Measurements from ENCODE around the gene DAB2IP. TPM values are rescaled to one million over a fixed set of nuclear protein-coding genes. Genes with fewer than 3 reads are reported as not detected.

The DAB2IP gene
- total RNA-seq, 1 experiment from 2014 or later = 31.0 TPM

DNA sequence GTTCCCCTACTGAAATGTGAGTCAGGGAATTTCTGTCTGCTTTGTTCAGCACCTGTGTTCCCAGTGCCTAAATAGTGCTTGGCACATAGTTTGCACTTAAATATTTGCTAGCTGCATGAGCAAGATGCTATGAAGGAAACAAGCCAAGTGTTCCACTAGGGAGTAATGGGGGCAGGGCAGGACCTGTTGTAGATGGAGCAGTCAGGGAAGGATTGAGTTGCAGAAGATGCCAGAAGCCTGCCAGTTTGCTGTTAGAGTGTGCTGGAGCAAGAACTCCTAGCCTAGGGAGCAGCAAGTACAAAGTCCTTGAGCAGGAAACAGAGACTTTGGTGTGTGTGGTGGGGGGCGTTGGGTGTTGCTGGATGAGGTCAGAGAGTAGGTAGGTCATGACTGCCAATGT is 87.5 kb downstream of the DAB2IP start:
- H3K4me3 ChIP-seq (replicated peaks in 1 of 2; ENCODE audit: low read depth in 1 of 2, low read length in 2 of 2) = no peak overlapping the region
- no peak overlapping the region for H3K9ac ChIP-seq (ENCODE audit: low read length)

DNA sequence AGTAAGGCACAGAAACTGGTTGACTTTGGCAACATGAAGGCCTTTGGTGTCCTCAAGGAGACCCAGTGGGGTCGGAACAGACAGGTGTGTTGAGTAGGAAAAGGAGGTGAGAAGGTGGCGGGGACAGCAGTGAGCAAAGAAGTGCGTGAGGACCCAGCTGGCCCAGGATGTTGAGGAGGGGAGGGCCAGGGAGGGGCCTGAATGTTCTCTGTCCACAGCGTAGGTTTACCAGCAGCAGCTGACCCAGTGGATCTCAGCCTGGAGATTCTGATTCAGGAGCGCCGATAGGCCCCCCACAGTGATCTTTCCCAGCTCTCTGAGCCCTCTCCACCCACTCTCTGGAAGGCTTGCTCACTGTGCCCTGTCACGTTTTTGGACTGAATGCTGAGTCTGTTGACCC is 88.5 kb downstream of the DAB2IP start:
- ChIA-PET RAD21 (ENCODE audit: low non-redundant PET in 1 of 2, low total read pairs in 2 of 2, uncharacterized antibody in 2 of 2, unreplicated experiment in 2 of 2) (no interaction called here), CTCF (no interaction called here), POLR2A (no interaction called here)
- intact Hi-C loops (cut with micrococcal nuclease) = loop anchor here (5.0 kb wide), 3 partner anchors 53 to 252 kb away; no protein-coding TSS in a partner anchor
- no peak for DNase-seq (ENCODE audit: low read depth, low spot score)
- Histone ChIP-seq H3K4me3 (replicated peaks in 1 of 2; ENCODE audit: low read depth in 1 of 2, low read length in 2 of 2) (no peak overlapping the region), H3K4me2 (ENCODE audit: low read length) (no peak overlapping the region), H3K27ac (ENCODE audit: low read depth, low read length) (no peak overlapping the region), H3K9ac (ENCODE audit: low read length) (no peak overlapping the region), H4K20me1 (ENCODE audit: insufficient read depth) (no peaks in the 10 kb centered on the region), H3K9me3 (ENCODE audit: control insufficient read depth in 1 of 2, insufficient read depth in 1 of 2, low read depth in 1 of 2, low read length in 2 of 2) (no peaks in the 10 kb centered on the region), H3K9me2 (ENCODE audit: insufficient read depth) (no peaks in the 10 kb centered on the region), H3K27me3 (ENCODE audit: insufficient read depth, low read length) (no peaks in the 10 kb centered on the region), H3K79me2 (ENCODE audit: insufficient read depth, low read length) (peaks cover 22% of the 10 kb centered on the region; the same call in 1 of the 2 replicates), H3K4me1 (ENCODE audit: control insufficient read depth in 1 of 2, insufficient read depth in 2 of 2, low read length in 2 of 2) (peaks cover 60 to 72% of the 10 kb centered on the region in 2 experiments), H2AFZ (ENCODE audit: low read depth, low read length, poor library complexity, severe bottlenecking) (no peak overlapping the region), H3K36me3 (ENCODE audit: control insufficient read depth in 1 of 2, insufficient read depth in 2 of 2, low read length in 2 of 2) (no peaks in the 10 kb centered on the region)
- no peak for ATAC-seq
- no TSS peak for BruUV-seq (replicated peaks)
- no peak for TF ChIP-seq FOSL1 (IDR thresholded peaks at IDR 0.05; ENCODE audit: low read depth)
- no peak for TF ChIP-seq SRF (IDR thresholded peaks at IDR 0.05; ENCODE audit: low read depth)
- TF ChIP-seq, protein P1, sequence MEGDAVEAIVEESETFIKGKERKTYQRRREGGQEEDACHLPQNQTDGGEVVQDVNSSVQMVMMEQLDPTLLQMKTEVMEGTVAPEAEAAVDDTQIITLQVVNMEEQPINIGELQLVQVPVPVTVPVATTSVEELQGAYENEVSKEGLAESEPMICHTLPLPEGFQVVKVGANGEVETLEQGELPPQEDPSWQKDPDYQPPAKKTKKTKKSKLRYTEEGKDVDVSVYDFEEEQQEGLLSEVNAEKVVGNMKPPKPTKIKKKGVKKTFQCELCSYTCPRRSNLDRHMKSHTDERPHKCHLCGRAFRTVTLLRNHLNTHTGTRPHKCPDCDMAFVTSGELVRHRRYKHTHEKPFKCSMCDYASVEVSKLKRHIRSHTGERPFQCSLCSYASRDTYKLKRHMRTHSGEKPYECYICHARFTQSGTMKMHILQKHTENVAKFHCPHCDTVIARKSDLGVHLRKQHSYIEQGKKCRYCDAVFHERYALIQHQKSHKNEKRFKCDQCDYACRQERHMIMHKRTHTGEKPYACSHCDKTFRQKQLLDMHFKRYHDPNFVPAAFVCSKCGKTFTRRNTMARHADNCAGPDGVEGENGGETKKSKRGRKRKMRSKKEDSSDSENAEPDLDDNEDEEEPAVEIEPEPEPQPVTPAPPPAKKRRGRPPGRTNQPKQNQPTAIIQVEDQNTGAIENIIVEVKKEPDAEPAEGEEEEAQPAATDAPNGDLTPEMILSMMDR (IDR thresholded peaks at IDR 0.05 in 2 of 3, conservative IDR thresholded peaks at IDR 0.05 in 1 of 3; ENCODE audit: borderline replicate concordance in 1 of 3, insufficient read depth in 1 of 3, low read depth in 2 of 3, low read length in 2 of 3) = no peak
- TF ChIP-seq CEBPB (IDR thresholded peaks at IDR 0.05; ENCODE audit: low read depth) = no peak
- TF ChIP-seq SIN3A (IDR thresholded peaks at IDR 0.05; ENCODE audit: low read depth) = no peak
- TF ChIP-seq SP1 (IDR thresholded peaks at IDR 0.05; ENCODE audit: low read depth) = no peak
- TF ChIP-seq TCF7L2 (IDR thresholded peaks at IDR 0.05; ENCODE audit: borderline replicate concordance, extremely low read depth, insufficient read depth, insufficient read length) = no peak
- TF ChIP-seq, protein P2, sequence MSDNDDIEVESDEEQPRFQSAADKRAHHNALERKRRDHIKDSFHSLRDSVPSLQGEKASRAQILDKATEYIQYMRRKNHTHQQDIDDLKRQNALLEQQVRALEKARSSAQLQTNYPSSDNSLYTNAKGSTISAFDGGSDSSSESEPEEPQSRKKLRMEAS (IDR thresholded peaks at IDR 0.05) = no peak
- TF ChIP-seq ZNF274 (IDR thresholded peaks at IDR 0.05; ENCODE audit: low read depth, low read length) = no peak
- TF ChIP-seq, protein P3, sequence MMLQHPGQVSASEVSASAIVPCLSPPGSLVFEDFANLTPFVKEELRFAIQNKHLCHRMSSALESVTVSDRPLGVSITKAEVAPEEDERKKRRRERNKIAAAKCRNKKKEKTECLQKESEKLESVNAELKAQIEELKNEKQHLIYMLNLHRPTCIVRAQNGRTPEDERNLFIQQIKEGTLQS (IDR thresholded peaks at IDR 0.05) = no peak
- TF ChIP-seq POLR2A (IDR thresholded peaks at IDR 0.05; ENCODE audit: borderline replicate concordance, extremely low read depth, insufficient read depth, insufficient read length) = no peak
- TF ChIP-seq JUND (IDR thresholded peaks at IDR 0.05) = no peak
- TF ChIP-seq YY1 (IDR thresholded peaks at IDR 0.05; ENCODE audit: extremely low read depth, insufficient replicate concordance, low read depth, low read length) = no peak
- no peak for TF ChIP-seq POLR2AphosphoS5 (IDR thresholded peaks at IDR 0.05; ENCODE audit: low read depth, low read length)
- no peak for TF ChIP-seq RAD21 (IDR thresholded peaks at IDR 0.05; ENCODE audit: low read depth)
- no peak for TF ChIP-seq EZH2 (IDR thresholded peaks at IDR 0.05)

More for the DNA sequence above, 87.5 kb downstream of the DAB2IP start:
- no peaks in the 10 kb centered on the region for H3K9me2 ChIP-seq (ENCODE audit: insufficient read depth)
- no peak overlapping the region for H2AFZ ChIP-seq (ENCODE audit: low read depth, low read length, poor library complexity, severe bottlenecking)
- ChIA-PET CTCF (no interaction called here), RAD21 (ENCODE audit: low non-redundant PET in 1 of 2, low total read pairs in 2 of 2, uncharacterized antibody in 2 of 2, unreplicated experiment in 2 of 2) (no interaction called here), POLR2A (no interaction called here)
- peaks cover 17% of the 10 kb centered on the region; the same call in 1 of the 2 replicates for H3K79me2 ChIP-seq (ENCODE audit: insufficient read depth, low read length)
- H4K20me1 ChIP-seq (ENCODE audit: insufficient read depth) = no peaks in the 10 kb centered on the region
- ATAC-seq (no peak), DNase-seq (ENCODE audit: low read depth, low spot score) (no peak)
- peaks cover 57 to 70% of the 10 kb centered on the region in 2 experiments for H3K4me1 ChIP-seq (ENCODE audit: control insufficient read depth in 1 of 2, insufficient read depth in 2 of 2, low read length in 2 of 2)
- no TSS peak for BruUV-seq (replicated peaks)
- no peak overlapping the region for H3K27ac ChIP-seq (ENCODE audit: low read depth, low read length)
- H3K9me3 ChIP-seq (ENCODE audit: control insufficient read depth in 1 of 2, insufficient read depth in 1 of 2, low read depth in 1 of 2, low read length in 2 of 2) = no peaks in the 10 kb centered on the region
- H3K27me3 ChIP-seq (ENCODE audit: insufficient read depth, low read length) = no peaks in the 10 kb centered on the region
- intact Hi-C loops (cut with micrococcal nuclease) = loop anchor here (5.0 kb wide), 2 partner anchors 52 to 123 kb away; no protein-coding TSS in a partner anchor
- no peak for TF ChIP-seq ELF1 (IDR thresholded peaks at IDR 0.05; ENCODE audit: borderline replicate concordance, low read depth)
- H3K4me2 ChIP-seq (ENCODE audit: low read length) = no peak overlapping the region
- H3K36me3 ChIP-seq (ENCODE audit: control insufficient read depth in 1 of 2, insufficient read depth in 2 of 2, low read length in 2 of 2) = no peaks in the 10 kb centered on the region

Measured in HCT116 (cell line).